Measurements from ENCODE around the gene REEP6. TPM values are rescaled to one million over a fixed set of nuclear protein-coding genes. Genes with fewer than 3 reads are reported as not detected.

The REEP6 gene
- total and polyA plus RNA-seq, 4 donors = 3.3 to 13.3 (median 8.8) TPM

DNA sequence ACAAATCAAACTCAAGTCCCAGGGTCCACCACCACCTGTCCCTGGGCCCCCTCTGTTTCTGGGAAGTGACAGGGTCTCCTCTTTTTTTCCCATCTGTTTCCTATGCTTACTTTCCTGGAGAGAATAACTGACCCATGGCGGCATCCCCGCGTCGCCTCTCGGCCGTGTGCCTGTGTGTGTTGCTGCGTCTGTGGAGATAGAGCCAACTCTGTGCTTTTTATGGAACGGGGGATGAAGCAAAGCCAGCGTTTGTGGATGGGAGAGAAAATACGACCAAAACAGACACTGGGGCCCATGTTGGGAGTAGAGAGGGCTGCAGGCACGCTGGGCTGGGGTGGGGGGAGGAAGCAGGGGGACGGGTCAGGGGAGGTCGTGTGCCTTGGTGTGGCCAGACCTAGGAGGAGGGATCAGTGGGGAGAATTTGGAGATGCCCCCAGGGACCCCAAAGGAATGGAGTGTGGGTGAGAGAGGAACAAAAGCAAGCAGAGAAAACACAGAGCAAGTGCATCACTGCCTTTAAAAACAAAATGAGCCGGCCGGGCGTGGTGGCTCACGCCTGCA lies 49.5 kb downstream of the REEP6 start:
- Histone ChIP-seq H3K4me1 (ENCODE audit: control insufficient read depth, insufficient read depth, low read length) (peaks cover 13% of the 10 kb centered on the region), H3K27me3 (ENCODE audit: control insufficient read depth, insufficient read depth, low read length) (peaks cover under 1% of the 10 kb centered on the region), H3K4me3 (ENCODE audit: low read depth, low read length) (no peak overlapping the region), H3K27ac (ENCODE audit: low read depth, low read length) (no peak overlapping the region), H3K9me3 (ENCODE audit: control insufficient read depth, insufficient read depth, low read length) (no peaks in the 10 kb centered on the region), H3K36me3 (ENCODE audit: control insufficient read depth, insufficient read depth, low read length) (no peaks in the 10 kb centered on the region)
- peak in 2 of 6 donors; percentile 13 to 66 for DNase-seq (ENCODE audit: low read depth in 4 of 6, low spot score in 6 of 6)
- WGBS (ENCODE audit: insufficient coverage) = 30% methylated on average over 17 of the region's 17 CpGs

Other genes starting within 250 kb of the REEP6 start
- gene ATP5F1D, start 249.4 kb upstream of the REEP6 start, total RNA-seq = 10 to 100 TPM; 17.4 to 90.8 TPM
- 100 to 1,000 TPM; 198 to 219 TPM for gene ATP5F1D, start 249.4 kb upstream of the REEP6 start, polyA plus RNA-seq (ENCODE audit: insufficient read length in 2 of 2)
- gene MIDN, start 242.6 kb upstream of the REEP6 start, total RNA-seq = 10 to 100 TPM; 13.3 to 13.9 TPM
- 10 to 100 TPM; 95.3 to 97.1 TPM for gene MIDN, start 242.6 kb upstream of the REEP6 start, polyA plus RNA-seq (ENCODE audit: insufficient read length in 2 of 2)
- 100 to 1,000 TPM; 323 to 565 TPM for gene CIRBP, start 221.8 kb upstream of the REEP6 start, total RNA-seq
- gene CIRBP, start 221.8 kb upstream of the REEP6 start, polyA plus RNA-seq (ENCODE audit: insufficient read length in 2 of 2) = 100 to 1,000 TPM; 684 to 821 TPM
- gene FAM174C, start 215.7 kb upstream of the REEP6 start, total RNA-seq = 10 to 100 TPM in 1 of 2 donors, 1 to 10 TPM in 1; 3.7 to 21.3 TPM
- gene FAM174C, start 215.7 kb upstream of the REEP6 start, polyA plus RNA-seq (ENCODE audit: insufficient read length in 2 of 2) = 10 to 100 TPM; 29.2 to 32.9 TPM
- 1 to 10 TPM; 2.1 to 4.5 TPM for gene EFNA2, start 205.3 kb upstream of the REEP6 start, total RNA-seq
- 10 to 100 TPM; 17.0 to 18.7 TPM for gene EFNA2, start 205.3 kb upstream of the REEP6 start, polyA plus RNA-seq (ENCODE audit: insufficient read length in 2 of 2)
- gene NDUFS7, start 107.3 kb upstream of the REEP6 start, total RNA-seq = 10 to 100 TPM; 43.0 to 98.8 TPM
- 100 to 1,000 TPM; 149 to 164 TPM for gene NDUFS7, start 107.3 kb upstream of the REEP6 start, polyA plus RNA-seq (ENCODE audit: insufficient read length in 2 of 2)
- 10 to 100 TPM; 15.5 to 30.1 TPM for gene GAMT, start 89.6 kb upstream of the REEP6 start, total RNA-seq
- gene GAMT, start 89.6 kb upstream of the REEP6 start, polyA plus RNA-seq (ENCODE audit: insufficient read length in 2 of 2) = 10 to 100 TPM; 77.0 to 81.2 TPM
- gene DAZAP1, start 83.6 kb upstream of the REEP6 start, total RNA-seq = 10 to 100 TPM; 22.1 to 47.6 TPM
- 10 to 100 TPM; 64.5 to 84.4 TPM for gene DAZAP1, start 83.6 kb upstream of the REEP6 start, polyA plus RNA-seq (ENCODE audit: insufficient read length in 2 of 2)
- 100 to 1,000 TPM; 243 to 719 TPM for gene RPS15, start 52.8 kb upstream of the REEP6 start, total RNA-seq
- gene RPS15, start 52.8 kb upstream of the REEP6 start, polyA plus RNA-seq (ENCODE audit: insufficient read length in 2 of 2) = 100 to 1,000 TPM; 789 to 822 TPM
- gene APC2, start 41.1 kb upstream of the REEP6 start, total RNA-seq = 10 to 100 TPM; 46.3 to 82.4 TPM
- gene APC2, start 41.1 kb upstream of the REEP6 start, polyA plus RNA-seq (ENCODE audit: insufficient read length in 2 of 2) = 100 to 1,000 TPM; 168 to 190 TPM
- gene C19orf25, start 12.0 kb upstream of the REEP6 start, total RNA-seq = 10 to 100 TPM; 15.6 to 36.1 TPM
- 10 to 100 TPM; 45.2 to 45.6 TPM for gene C19orf25, start 12.0 kb upstream of the REEP6 start, polyA plus RNA-seq (ENCODE audit: insufficient read length in 2 of 2)
- 1 to 10 TPM; 2.2 to 5.9 TPM for gene PCSK4, start 831 bp upstream of the REEP6 start, total RNA-seq
- 10 to 100 TPM; 12.6 to 14.4 TPM for gene PCSK4, start 831 bp upstream of the REEP6 start, polyA plus RNA-seq (ENCODE audit: insufficient read length in 2 of 2)
- gene ADAMTSL5, start 21.8 kb downstream of the REEP6 start, total RNA-seq = under 1 TPM; 0.40 to 0.99 TPM
- 1 to 10 TPM in 1 of 2 donors, under 1 TPM in 1; 0.82 to 1.6 TPM for gene ADAMTSL5, start 21.8 kb downstream of the REEP6 start, polyA plus RNA-seq (ENCODE audit: insufficient read length in 2 of 2)
- under 1 TPM; 0.59 to 0.66 TPM for gene PLK5, start 32.9 kb downstream of the REEP6 start, total RNA-seq
- 1 to 10 TPM; 4.2 to 5.9 TPM for gene PLK5, start 32.9 kb downstream of the REEP6 start, polyA plus RNA-seq (ENCODE audit: insufficient read length in 2 of 2)
- gene MEX3D, start 77.1 kb downstream of the REEP6 start, total RNA-seq = 10 to 100 TPM; 17.0 to 43.6 TPM
- 10 to 100 TPM; 33.6 to 35.4 TPM for gene MEX3D, start 77.1 kb downstream of the REEP6 start, polyA plus RNA-seq (ENCODE audit: insufficient read length in 2 of 2)
- 10 to 100 TPM; 36.6 to 73.1 TPM for gene MBD3, start 101.7 kb downstream of the REEP6 start, total RNA-seq
- 100 to 1,000 TPM; 105 to 113 TPM for gene MBD3, start 101.7 kb downstream of the REEP6 start, polyA plus RNA-seq (ENCODE audit: insufficient read length in 2 of 2)
- 100 to 1,000 TPM in 1 of 2 donors, 10 to 100 TPM in 1; 60.4 to 203 TPM for gene UQCR11, start 114.3 kb downstream of the REEP6 start, total RNA-seq
- 100 to 1,000 TPM; 179 to 188 TPM for gene UQCR11, start 114.3 kb downstream of the REEP6 start, polyA plus RNA-seq (ENCODE audit: insufficient read length in 2 of 2)
- gene TCF3, start 161.4 kb downstream of the REEP6 start, total RNA-seq = 10 to 100 TPM; 18.8 to 65.8 TPM
- 10 to 100 TPM; 89.2 to 94.7 TPM for gene TCF3, start 161.4 kb downstream of the REEP6 start, polyA plus RNA-seq (ENCODE audit: insufficient read length in 2 of 2)

Measured in spinal cord (tissue), 10 donors.